HG02623 (cell line): ENCODE results near the gene HOXA2.

Experiments used
- ATAC-seq: cut with Tn5 transposase; IDR thresholded peaks from one replicate; pipeline ENCODE4 v1.9.1; 2021; ENCODE audit warnings: moderate library complexity; ENCODE audit not compliant: unreplicated experiment

The HOXA2 gene

GRCh38 chr7:27102581-27103442 is at the start of gene HOXA2:
TSS of gene HOXA2 (minus strand) at chr7:27102683. CDS start at chr7:27102500, 183 bp downstream.
- ATAC-seq = no peak

- ATAC-seq = no peak
Measured at GRCh38 chr7:27151341-27151930, 49.0 kb upstream of the HOXA2 start.

GRCh38 chr7:27150568-27151340 is 48.3 kb upstream of the HOXA2 start:
- no peak for ATAC-seq

GRCh38 chr7:27149842-27150567 is 47.5 kb upstream of the HOXA2 start:
- ATAC-seq = no peak

- no peak for ATAC-seq
Measured at GRCh38 chr7:27148756-27149641, 46.5 kb upstream of the HOXA2 start.

GRCh38 chr7:27148031-27148755 is 45.7 kb upstream of the HOXA2 start:
- no peak for ATAC-seq

- ATAC-seq = no peak
Measured at GRCh38 chr7:27147199-27148030, 44.9 kb upstream of the HOXA2 start, which contains the start of gene HOXA6. TSS of gene HOXA6 (minus strand) at chr7:27147774. CDS start at chr7:27147749, 25 bp downstream.

GRCh38 chr7:27146491-27147198 is 44.2 kb upstream of the HOXA2 start:
- ATAC-seq = no peak

- ATAC-seq = no peak
Measured at GRCh38 chr7:27145914-27146412, 43.5 kb upstream of the HOXA2 start.

GRCh38 chr7:27145165-27145913 is 42.9 kb upstream of the HOXA2 start:
- no peak for ATAC-seq

- no peak for ATAC-seq
Measured at GRCh38 chr7:27144781-27145164, 42.3 kb upstream of the HOXA2 start.

GRCh38 chr7:27143950-27144780 is 41.7 kb upstream of the HOXA2 start:
- no peak for ATAC-seq

GRCh38 chr7:27143023-27143949 is 40.8 kb upstream of the HOXA2 start, which contains the start of gene HOXA5:
TSS of gene HOXA5 (minus strand) at chr7:27143681. CDS start at chr7:27143607, 74 bp downstream.
- no peak for ATAC-seq

GRCh38 chr7:27142580-27143022 is 40.1 kb upstream of the HOXA2 start:
- ATAC-seq = no peak
